ENCODE results near the gene STK25.

GRCh38 chr2:241532168-241532567 lies 23.8 kb upstream of the STK25 start:
- TF ChIP-seq CTCF (conservative IDR thresholded peaks at IDR 0.05) (no peak), EZH2 (IDR thresholded peaks at IDR 0.05; ENCODE audit: low read depth) (no peak)
